ENCODE results near the gene SYCP3. TPM values are rescaled to one million over a fixed set of nuclear protein-coding genes. Genes with fewer than 3 reads are reported as not detected.

The SYCP3 gene
- total and polyA plus RNA-seq, 7 experiments from 2014 or later: 0.23 to 0.87 (median 0.56) TPM; not detected in 2

GRCh38 chr12:101764051-101764792 is 25.0 kb upstream of the SYCP3 start:
- Histone ChIP-seq H3K36me3 (ENCODE audit: control insufficient read depth in 2 of 3, insufficient read depth in 3 of 3, low read length in 3 of 3) (peaks cover 3 to 47% (median 5%) of the 10 kb centered on the region in 3 experiments), H3K4me3 (ENCODE audit: low read length) (no peak overlapping the region), H3K27ac (ENCODE audit: low read depth, low read length) (no peak overlapping the region), H3K4me1 (ENCODE audit: control insufficient read depth in 2 of 2, insufficient read depth in 2 of 2, low read length in 2 of 2) (no peaks in the 10 kb centered on the region), H3K9me3 (ENCODE audit: control insufficient read depth in 2 of 3, low read length in 3 of 3) (no peaks in the 10 kb centered on the region), H3K27me3 (ENCODE audit: control insufficient read depth in 2 of 2, insufficient read depth in 2 of 2, low read length in 2 of 2) (no peaks in the 10 kb centered on the region)
- Mint-ChIP-seq H3K27me3 (no peaks in the 10 kb centered on the region), H3K4me1 (peaks cover 0 to 4% (median 2%) of the 10 kb centered on the region in 7 donors), H3K9me3 (no peaks in the 10 kb centered on the region), H3K4me3 (no peak overlapping the region), H3K27ac (peak overlapping the region in 2 of 9 donors; percentile 14 to 49), H3K36me3 (peaks cover 3 to 40% (median 12%) of the 10 kb centered on the region in 5 donors)
- ATAC-seq: no peak
- intact Hi-C loops (cut with micrococcal nuclease): no loop called here
- CTCF ChIA-PET: interaction anchor here (1.1 kb wide), 1 partner anchor 76 kb away, joined by 4 read pairs; no protein-coding TSS in a partner anchor
- no peak for DNase-seq
- POLR2A ChIA-PET: no interaction called here

DNA sequence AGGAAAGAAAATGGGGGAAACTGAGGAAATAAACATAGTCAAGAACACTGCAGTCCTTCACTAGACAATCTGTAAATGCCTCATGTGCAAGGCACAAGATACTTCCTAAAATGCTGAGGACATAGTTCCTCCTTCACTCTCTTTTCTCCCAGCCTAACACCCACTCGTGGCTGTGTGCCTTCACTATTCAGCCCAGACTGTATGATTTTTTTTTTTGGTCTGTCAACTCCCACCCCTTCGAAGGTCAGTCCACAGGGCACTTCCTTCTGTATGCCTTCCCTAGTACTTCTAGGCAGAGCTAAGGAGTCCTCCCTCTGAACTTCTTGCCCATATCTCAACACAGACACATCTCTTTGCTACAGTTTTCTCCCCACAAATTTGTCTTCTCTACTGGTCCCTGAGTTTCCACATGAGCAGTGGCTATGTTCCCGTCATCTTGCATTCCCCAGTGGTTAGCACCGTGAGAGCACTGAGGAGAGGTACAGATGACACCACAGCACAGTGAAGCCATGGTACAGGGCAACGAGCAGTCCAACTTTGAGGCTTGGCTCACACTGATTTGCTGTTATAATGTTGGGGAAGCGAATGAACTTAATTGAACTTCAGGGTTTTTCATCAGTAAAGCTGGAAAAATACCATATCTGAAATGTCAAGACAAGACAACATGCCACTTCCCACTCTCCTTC is 24.1 kb upstream of the SYCP3 start:
- Mint-ChIP-seq H3K4me3 (no peak overlapping the region), H3K9me3 (no peaks in the 10 kb centered on the region), H3K4me1 (peaks cover 0 to 4% (median 2%) of the 10 kb centered on the region in 7 donors), H3K36me3 (peaks cover 3 to 36% (median 13%) of the 10 kb centered on the region in 5 donors), H3K27ac (peak overlapping the region in 3 of 9 donors; percentile 53 to 63 (median 53)), H3K27me3 (no peaks in the 10 kb centered on the region)
- Histone ChIP-seq H3K4me3 (ENCODE audit: low read length) (no peak overlapping the region), H3K27ac (ENCODE audit: low read depth, low read length) (no peak overlapping the region), H3K27me3 (ENCODE audit: control insufficient read depth in 2 of 2, insufficient read depth in 2 of 2, low read length in 2 of 2) (no peaks in the 10 kb centered on the region), H3K4me1 (ENCODE audit: control insufficient read depth in 2 of 2, insufficient read depth in 2 of 2, low read length in 2 of 2) (no peaks in the 10 kb centered on the region), H3K9me3 (ENCODE audit: control insufficient read depth in 2 of 3, low read length in 3 of 3) (no peaks in the 10 kb centered on the region), H3K36me3 (ENCODE audit: control insufficient read depth in 2 of 3, insufficient read depth in 3 of 3, low read length in 3 of 3) (peaks cover 3 to 47% (median 5%) of the 10 kb centered on the region in 3 experiments)
- intact Hi-C loops (cut with micrococcal nuclease): no loop called here
- ATAC-seq (peak; percentile 64), DNase-seq (no peak)
- CTCF ChIA-PET: no interaction called here
- POLR2A ChIA-PET: interaction anchor here (0.5 kb wide), 1 partner anchor 109 kb away, joined by 4 read pairs; no protein-coding TSS in a partner anchor

DNA sequence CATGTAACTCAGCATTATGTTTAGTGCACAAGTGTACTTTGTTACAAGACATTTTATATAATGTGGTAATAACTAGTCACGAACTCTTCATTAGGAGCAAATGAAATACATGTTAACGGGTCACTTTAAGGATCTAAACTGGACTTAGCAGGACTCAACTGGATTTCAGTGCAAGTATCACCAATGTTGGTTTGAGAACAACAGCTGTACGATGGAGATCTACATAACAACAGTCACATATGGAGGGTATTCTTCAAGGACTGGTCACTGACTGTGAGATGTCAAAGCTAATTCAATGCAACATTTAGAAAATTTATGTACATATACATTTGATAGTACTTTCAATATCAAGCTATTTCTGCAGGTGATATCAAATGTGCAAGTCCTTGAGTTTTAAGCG is 22.5 kb upstream of the SYCP3 start:
- no peaks in the 10 kb centered on the region for H3K4me1 ChIP-seq (ENCODE audit: control insufficient read depth in 2 of 2, insufficient read depth in 2 of 2, low read length in 2 of 2)
- DNase-seq: no peak
- no peak for ATAC-seq
- H3K27ac ChIP-seq (ENCODE audit: low read depth, low read length): no peak overlapping the region
- peaks cover 2 to 34% (median 3%) of the 10 kb centered on the region in 3 experiments for H3K36me3 ChIP-seq (ENCODE audit: control insufficient read depth in 2 of 3, insufficient read depth in 3 of 3, low read length in 3 of 3)
- H3K4me3 ChIP-seq (ENCODE audit: low read length): no peak overlapping the region
- H3K36me3 Mint-ChIP-seq: peaks cover 3 to 36% (median 15%) of the 10 kb centered on the region in 5 donors
- no peaks in the 10 kb centered on the region for H3K27me3 ChIP-seq (ENCODE audit: control insufficient read depth in 2 of 2, insufficient read depth in 2 of 2, low read length in 2 of 2)
- no peaks in the 10 kb centered on the region for H3K9me3 Mint-ChIP-seq
- intact Hi-C loops (cut with micrococcal nuclease): no loop called here
- H3K4me1 Mint-ChIP-seq: peaks cover 0 to 4% (median 2%) of the 10 kb centered on the region in 7 donors
- H3K9me3 ChIP-seq (ENCODE audit: control insufficient read depth in 2 of 3, low read length in 3 of 3): no peaks in the 10 kb centered on the region
- POLR2A ChIA-PET: no interaction called here
- no peak overlapping the region for H3K4me3 Mint-ChIP-seq
- CTCF ChIA-PET: interaction anchor here (0.6 to 1.1 kb wide), 4 partner anchors 62 to 347 kb away, joined by 3 read pairs; no protein-coding TSS in a partner anchor
- H3K27me3 Mint-ChIP-seq: no peaks in the 10 kb centered on the region
- no peak overlapping the region for H3K27ac Mint-ChIP-seq

GRCh38 chr12:101761350-101761749 is 22.1 kb upstream of the SYCP3 start:
- no peak overlapping the region for H3K27ac Mint-ChIP-seq

GRCh38 chr12:101759396-101760047 is 20.3 kb upstream of the SYCP3 start:
- Mint-ChIP-seq H3K4me3 (no peak overlapping the region), H3K36me3 (peaks cover 3 to 46% (median 16%) of the 10 kb centered on the region in 5 donors), H3K9me3 (peaks cover 0 to 1% (median 0%) of the 10 kb centered on the region in 11 donors), H3K4me1 (peaks cover 0 to 4% (median 2%) of the 10 kb centered on the region in 7 donors), H3K27ac (no peak overlapping the region), H3K27me3 (no peaks in the 10 kb centered on the region)
- intact Hi-C loops (cut with micrococcal nuclease): loop anchor here (1.0 to 5.0 kb wide), 7 partner anchors 57 to 345 kb away; no protein-coding TSS in a partner anchor
- peak; percentile 73 for ATAC-seq
- POLR2A ChIA-PET: interaction anchor here (0.6 to 1.2 kb wide), 2 partner anchors 13 to 80 kb away, joined by 3 read pairs; no protein-coding TSS in a partner anchor
- Histone ChIP-seq H3K9me3 (ENCODE audit: control insufficient read depth in 2 of 3, low read length in 3 of 3) (no peaks in the 10 kb centered on the region), H3K4me3 (ENCODE audit: low read length) (no peak overlapping the region), H3K27me3 (ENCODE audit: control insufficient read depth in 2 of 2, insufficient read depth in 2 of 2, low read length in 2 of 2) (no peaks in the 10 kb centered on the region), H3K27ac (ENCODE audit: low read depth, low read length) (no peak overlapping the region), H3K4me1 (ENCODE audit: control insufficient read depth in 2 of 2, insufficient read depth in 2 of 2, low read length in 2 of 2) (no peaks in the 10 kb centered on the region), H3K36me3 (ENCODE audit: control insufficient read depth in 2 of 3, insufficient read depth in 3 of 3, low read length in 3 of 3) (peaks cover 0 to 37% (median 0%) of the 10 kb centered on the region in 3 experiments)
- DNase-seq: peak in 6 of 9 donors; percentile 16 to 41 (median 32)
- CTCF ChIA-PET: interaction anchor here (0.6 to 2.2 kb wide), 13 partner anchors 10 to 505 kb away, joined by 3 to 7 read pairs (median 3); partner anchors contain the start of gene ARL1

More at GRCh38 chr12:101761350-101761749, 22.1 kb upstream of the SYCP3 start:
- H3K4me1 Mint-ChIP-seq: peaks cover 0 to 4% (median 2%) of the 10 kb centered on the region in 7 donors
- H3K4me3 Mint-ChIP-seq: no peak overlapping the region
- no peaks in the 10 kb centered on the region for H3K27me3 Mint-ChIP-seq
- ChIA-PET POLR2A (interaction anchor here (1.2 kb wide), 1 partner anchor 60 kb away, joined by 3 read pairs; no protein-coding TSS in a partner anchor), CTCF (interaction anchor here (0.6 to 2.2 kb wide), 2 partner anchors 94 to 347 kb away, joined by 3 to 5 read pairs; no protein-coding TSS in a partner anchor)
- peaks cover 3 to 37% (median 15%) of the 10 kb centered on the region in 5 donors for H3K36me3 Mint-ChIP-seq
- Histone ChIP-seq H3K27me3 (ENCODE audit: control insufficient read depth in 2 of 2, insufficient read depth in 2 of 2, low read length in 2 of 2) (no peaks in the 10 kb centered on the region), H3K9me3 (ENCODE audit: control insufficient read depth in 2 of 3, low read length in 3 of 3) (no peaks in the 10 kb centered on the region), H3K4me1 (ENCODE audit: control insufficient read depth in 2 of 2, insufficient read depth in 2 of 2, low read length in 2 of 2) (no peaks in the 10 kb centered on the region), H3K36me3 (ENCODE audit: control insufficient read depth in 2 of 3, insufficient read depth in 3 of 3, low read length in 3 of 3) (peaks cover 0 to 33% (median 3%) of the 10 kb centered on the region in 3 experiments), H3K27ac (ENCODE audit: low read depth, low read length) (no peak overlapping the region), H3K4me3 (ENCODE audit: low read length) (no peak overlapping the region)
- DNase-seq: no peak
- intact Hi-C loops (cut with micrococcal nuclease): no loop called here
- ATAC-seq: no peak
- no peaks in the 10 kb centered on the region for H3K9me3 Mint-ChIP-seq

- Histone ChIP-seq H3K4me3 (ENCODE audit: low read length) (no peak overlapping the region), H3K36me3 (ENCODE audit: control insufficient read depth in 2 of 3, insufficient read depth in 3 of 3, low read length in 3 of 3) (peaks cover 0 to 61% (median 7%) of the 10 kb centered on the region in 3 experiments), H3K9me3 (ENCODE audit: control insufficient read depth in 2 of 3, low read length in 3 of 3) (no peaks in the 10 kb centered on the region), H3K27ac (ENCODE audit: low read depth, low read length) (no peak overlapping the region), H3K27me3 (ENCODE audit: control insufficient read depth in 2 of 2, insufficient read depth in 2 of 2, low read length in 2 of 2) (no peaks in the 10 kb centered on the region), H3K4me1 (ENCODE audit: control insufficient read depth in 2 of 2, insufficient read depth in 2 of 2, low read length in 2 of 2) (no peaks in the 10 kb centered on the region)
- Mint-ChIP-seq H3K4me1 (peaks cover 0 to 5% (median 0%) of the 10 kb centered on the region in 7 donors), H3K36me3 (peaks cover 8 to 51% (median 27%) of the 10 kb centered on the region in 5 donors), H3K4me3 (no peak overlapping the region), H3K27me3 (no peaks in the 10 kb centered on the region), H3K27ac (peak overlapping the region in 2 of 9 donors; percentile 4 to 19), H3K9me3 (peaks cover 0 to 1% (median 0%) of the 10 kb centered on the region in 11 donors)
- POLR2A ChIA-PET: no interaction called here
- ATAC-seq: no peak
- intact Hi-C loops (cut with micrococcal nuclease): no loop called here
- CTCF ChIA-PET: no interaction called here
- no peak for DNase-seq
These were observed 10.9 kb upstream of the SYCP3 start for GRCh38 chr12:101750152-101750551.

Measured in naive thymus-derived CD4-positive, alpha-beta T cell (primary cell).